AG04449 (cell line): ENCODE data around the gene RTN4R.
"Not testable (repeated sequence)": the region's sequence is repeated elsewhere in the genome, so short reads cannot be mapped to it uniquely, and the experiment has no call there.

Source experiments
- CTCF ChIA-PET: fragments of 350-600 bp; formaldehyde crosslinking; extraction: SDS; loops from one replicate; lab custom pipeline; 2021; ENCODE audit warnings: antibody characterized with exemption; lab: Yijun Ruan, JAX
- POLR2A ChIA-PET: fragments of 400-600, 350-600 bp; formaldehyde crosslinking; extraction: SDS; loops from one replicate; lab custom pipeline; 2020; ENCODE audit warnings: antibody characterized with exemption, inconsistent platforms; lab: Yijun Ruan, JAX
- DNase-seq: peaks from one replicate; pipeline ENCODE4 v3.0.0-alpha.2; 2010; ENCODE audit warnings: low read depth, low spot score
- H3K4me3 ChIP-seq: 2 replicates; pipeline ENCODE4 v1.5.1; 2011; ENCODE audit warnings: low read depth, mild to moderate bottlenecking, control low read depth, low read length
- TF ChIP-seq, protein P1 (sequence below): IDR thresholded peaks from one replicate; pipeline ENCODE4 v1.5.1; 2011; ENCODE audit warnings: mild to moderate bottlenecking, moderate library complexity, low read length, control low read depth, inconsistent platforms; ENCODE audit not compliant: insufficient read depth; ENCODE audit errors: missing control alignments

Gene RTN4R

GRCh38 chr22:20267441-20268278 is 458 bp downstream of the RTN4R start:
- DNase-seq = no peak
- ChIA-PET POLR2A (no interaction called here), CTCF (no interaction called here)
- TF ChIP-seq, protein P1, sequence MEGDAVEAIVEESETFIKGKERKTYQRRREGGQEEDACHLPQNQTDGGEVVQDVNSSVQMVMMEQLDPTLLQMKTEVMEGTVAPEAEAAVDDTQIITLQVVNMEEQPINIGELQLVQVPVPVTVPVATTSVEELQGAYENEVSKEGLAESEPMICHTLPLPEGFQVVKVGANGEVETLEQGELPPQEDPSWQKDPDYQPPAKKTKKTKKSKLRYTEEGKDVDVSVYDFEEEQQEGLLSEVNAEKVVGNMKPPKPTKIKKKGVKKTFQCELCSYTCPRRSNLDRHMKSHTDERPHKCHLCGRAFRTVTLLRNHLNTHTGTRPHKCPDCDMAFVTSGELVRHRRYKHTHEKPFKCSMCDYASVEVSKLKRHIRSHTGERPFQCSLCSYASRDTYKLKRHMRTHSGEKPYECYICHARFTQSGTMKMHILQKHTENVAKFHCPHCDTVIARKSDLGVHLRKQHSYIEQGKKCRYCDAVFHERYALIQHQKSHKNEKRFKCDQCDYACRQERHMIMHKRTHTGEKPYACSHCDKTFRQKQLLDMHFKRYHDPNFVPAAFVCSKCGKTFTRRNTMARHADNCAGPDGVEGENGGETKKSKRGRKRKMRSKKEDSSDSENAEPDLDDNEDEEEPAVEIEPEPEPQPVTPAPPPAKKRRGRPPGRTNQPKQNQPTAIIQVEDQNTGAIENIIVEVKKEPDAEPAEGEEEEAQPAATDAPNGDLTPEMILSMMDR = no peak
- H3K4me3 ChIP-seq = peak overlapping the region; percentile 1; the same call in 1 of the 2 replicates

GRCh38 chr22:20266667-20267440 is 1.3 kb downstream of the RTN4R start:
- H3K4me3 ChIP-seq, DNase-seq, POLR2A ChIA-PET, CTCF ChIA-PET: not testable (repeated sequence)

- CTCF ChIA-PET, H3K4me3 ChIP-seq, POLR2A ChIA-PET: not testable (repeated sequence)
Measured at GRCh38 chr22:20265772-20266666, 2.1 kb downstream of the RTN4R start.

DNA sequence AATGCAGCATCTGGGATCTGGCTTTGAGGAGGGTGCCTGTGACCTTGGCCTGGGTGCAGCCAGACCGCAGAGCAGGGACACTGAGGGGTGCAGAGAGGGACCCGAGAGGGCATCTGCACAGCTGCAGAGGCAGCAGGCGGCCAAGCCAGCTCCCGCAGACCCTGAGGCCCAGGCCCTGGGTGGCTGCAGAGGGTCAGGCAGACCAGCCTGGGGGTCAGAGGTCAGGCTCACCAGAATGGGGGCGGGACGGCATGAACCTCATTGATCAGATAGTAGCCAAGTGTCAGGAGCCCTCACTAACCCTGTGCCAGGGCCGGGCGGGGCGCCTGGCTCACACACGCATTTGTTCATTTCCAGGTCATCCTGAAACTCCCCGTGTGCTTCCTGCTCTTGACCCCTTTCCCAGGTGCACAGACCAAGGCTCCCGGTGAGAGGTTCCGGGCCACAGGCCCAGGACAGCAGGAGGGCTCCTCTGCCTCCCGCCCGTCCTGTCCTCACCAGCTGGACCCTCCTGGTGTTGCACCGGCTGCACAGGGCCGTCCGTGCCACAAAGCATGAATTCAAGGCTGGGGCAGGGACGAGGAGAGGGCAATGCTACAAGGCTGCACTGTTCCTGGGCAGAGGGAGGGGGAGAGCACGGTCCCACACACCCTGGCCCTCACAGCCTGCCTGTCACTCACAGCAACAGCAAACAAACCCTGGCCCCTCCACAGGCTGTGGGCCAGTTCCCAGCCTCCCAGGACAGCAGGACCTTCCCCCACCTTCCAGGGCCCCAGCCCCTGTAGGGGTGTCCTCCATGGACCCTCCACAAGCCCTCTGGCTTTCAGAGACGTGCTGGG is 3.3 kb downstream of the RTN4R start:
- TF ChIP-seq, protein P1 = no peak
- no peak for DNase-seq
- H3K4me3 ChIP-seq = no peak overlapping the region
- ChIA-PET POLR2A (no interaction called here), CTCF (no interaction called here)

More at GRCh38 chr22:20265772-20266666, 2.1 kb downstream of the RTN4R start:
- not testable (repeated sequence) for DNase-seq

DNA sequence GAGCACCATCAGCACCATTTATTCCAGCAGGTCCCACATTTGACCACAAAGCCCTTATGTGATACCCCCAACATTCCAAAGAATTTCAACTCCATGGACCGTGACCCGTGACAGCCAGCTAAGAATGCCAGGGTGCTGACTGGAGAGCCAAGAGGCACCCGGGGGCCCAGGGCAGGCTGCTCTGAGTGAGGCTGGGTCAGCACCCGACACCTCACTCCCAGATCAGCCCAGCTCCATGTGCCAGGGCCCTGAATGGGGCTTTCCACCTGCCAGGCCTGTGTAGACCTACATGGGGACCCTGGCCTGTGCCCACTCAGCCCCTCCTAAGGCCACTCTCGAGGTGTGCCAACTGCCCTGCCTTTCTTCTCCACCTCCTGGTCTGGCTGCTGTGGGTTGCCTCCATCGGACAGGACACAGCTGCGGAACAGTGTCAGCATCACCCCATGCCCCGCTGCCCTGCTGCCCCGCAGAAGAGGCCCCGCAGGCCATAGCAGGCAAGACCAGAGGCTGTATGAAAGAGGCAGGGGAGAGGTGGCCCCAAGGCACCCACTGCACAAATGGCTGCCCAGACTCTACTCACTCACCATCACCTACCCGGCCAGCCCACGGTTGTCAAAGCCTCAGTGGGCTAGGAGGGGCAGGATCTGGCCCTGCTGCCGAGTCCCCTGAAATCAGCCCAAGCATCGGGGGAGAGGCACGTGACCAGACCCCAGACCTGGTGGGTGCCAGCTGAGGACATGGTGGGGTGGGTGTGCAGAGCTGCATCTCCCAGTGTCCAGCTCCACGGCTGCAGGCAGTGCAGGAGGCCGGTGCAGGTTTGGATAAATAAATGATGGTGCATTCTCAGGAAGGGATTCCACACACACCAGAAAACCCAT is 4.5 kb downstream of the RTN4R start:
- H3K4me3 ChIP-seq, POLR2A ChIA-PET, DNase-seq, CTCF ChIA-PET: not testable (repeated sequence)

- ChIA-PET POLR2A (no interaction called here), CTCF (no interaction called here)
- no peak for DNase-seq
- TF ChIP-seq, protein P1 = no peak
- H3K4me3 ChIP-seq = no peak overlapping the region
Measured at GRCh38 chr22:20262582-20263147, 5.5 kb downstream of the RTN4R start.
